Endothelial cell of umbilical vein (primary cell): ENCODE results near the gene AKAP14.

Experiments used
- EZH2 ChIP-seq: IDR thresholded peaks from 2 replicates; pipeline ENCODE4 v1.6.1; 2012; ENCODE audit warnings: borderline replicate concordance, low read depth, mild to moderate bottlenecking, moderate library complexity, low read length, inconsistent platforms; ENCODE audit not compliant: severe bottlenecking
- TF ChIP-seq, protein P1 (sequence below), 2 donors: IDR thresholded peaks; 1 replicate in 1 of 2; 2 replicates in 1 of 2; pipeline ENCODE4 v1.5.1; 2011; ENCODE audit warnings: low read length in 2 of 2, mild to moderate bottlenecking in 2 of 2, moderate library complexity in 2 of 2, control low read depth in 1 of 2, inconsistent platforms in 1 of 2, low read depth in 1 of 2; ENCODE audit not compliant: insufficient read depth in 1 of 2; ENCODE audit errors: extremely low read depth in 1 of 2

DNA sequence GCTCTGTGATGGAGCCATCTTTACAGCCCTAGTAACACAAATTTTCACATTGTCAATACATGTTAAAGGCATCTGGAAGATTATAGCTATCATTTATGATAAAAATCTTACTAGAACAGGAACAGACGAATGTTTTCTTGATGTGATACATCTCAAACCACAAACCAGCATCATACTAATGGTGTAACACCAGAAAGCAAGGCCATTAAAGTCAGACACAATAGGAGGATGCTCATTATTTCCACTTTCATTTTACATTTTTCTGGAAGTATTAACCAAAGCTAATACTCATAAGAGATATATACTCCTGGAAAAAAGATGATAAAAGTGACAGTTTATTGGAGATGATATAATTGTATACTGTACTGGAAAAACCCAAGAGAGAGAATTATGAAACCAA lies 5.3 kb downstream of the AKAP14 start:
- TF ChIP-seq EZH2, result no peak
- TF ChIP-seq, protein P1, sequence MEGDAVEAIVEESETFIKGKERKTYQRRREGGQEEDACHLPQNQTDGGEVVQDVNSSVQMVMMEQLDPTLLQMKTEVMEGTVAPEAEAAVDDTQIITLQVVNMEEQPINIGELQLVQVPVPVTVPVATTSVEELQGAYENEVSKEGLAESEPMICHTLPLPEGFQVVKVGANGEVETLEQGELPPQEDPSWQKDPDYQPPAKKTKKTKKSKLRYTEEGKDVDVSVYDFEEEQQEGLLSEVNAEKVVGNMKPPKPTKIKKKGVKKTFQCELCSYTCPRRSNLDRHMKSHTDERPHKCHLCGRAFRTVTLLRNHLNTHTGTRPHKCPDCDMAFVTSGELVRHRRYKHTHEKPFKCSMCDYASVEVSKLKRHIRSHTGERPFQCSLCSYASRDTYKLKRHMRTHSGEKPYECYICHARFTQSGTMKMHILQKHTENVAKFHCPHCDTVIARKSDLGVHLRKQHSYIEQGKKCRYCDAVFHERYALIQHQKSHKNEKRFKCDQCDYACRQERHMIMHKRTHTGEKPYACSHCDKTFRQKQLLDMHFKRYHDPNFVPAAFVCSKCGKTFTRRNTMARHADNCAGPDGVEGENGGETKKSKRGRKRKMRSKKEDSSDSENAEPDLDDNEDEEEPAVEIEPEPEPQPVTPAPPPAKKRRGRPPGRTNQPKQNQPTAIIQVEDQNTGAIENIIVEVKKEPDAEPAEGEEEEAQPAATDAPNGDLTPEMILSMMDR (IDR thresholded peaks at IDR 0.05; ENCODE audit: extremely low read depth in 1 of 2, insufficient read depth in 1 of 2, low read depth in 1 of 2, low read length in 2 of 2), result no peak
